ENCODE measurements around the gene CD59. TPM values are rescaled to one million over a fixed set of nuclear protein-coding genes. Genes with fewer than 3 reads are reported as not detected.
A peak's percentile ranks its signal among the peaks of the same experiment; 100 is the strongest.
"Not testable (repeated sequence)": the region's sequence is repeated elsewhere in the genome, so short reads cannot be mapped to it uniquely, and the experiment has no call there.

CD59 gene
- total RNA-seq, 1 experiment from 2014 or later: 5.7 TPM

DNA sequence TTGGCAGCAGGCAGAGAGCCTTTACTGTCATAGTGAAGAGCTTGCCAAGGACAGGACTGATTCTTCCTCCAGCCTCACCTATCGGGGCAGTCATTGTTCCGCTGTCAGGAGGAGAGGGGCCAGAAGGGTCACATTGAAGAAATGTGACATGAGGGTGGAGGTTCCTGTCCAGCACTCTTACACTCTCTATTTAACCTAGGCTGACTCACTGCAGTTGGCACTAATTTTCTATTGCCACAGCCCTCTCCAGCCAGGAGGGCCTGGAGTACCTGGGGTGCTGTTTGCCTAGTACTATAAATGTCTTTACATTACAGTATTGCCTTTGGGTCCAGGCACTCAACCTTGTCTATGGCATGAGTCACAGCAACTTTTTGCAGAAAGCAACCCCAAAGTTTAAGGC lies 28.4 kb downstream of the CD59 start:
- H3K4me2 ChIP-seq (ENCODE audit: low read depth, low read length, poor library complexity, severe bottlenecking); H3K27me3 ChIP-seq (ENCODE audit: low read length); H3K9me3 ChIP-seq (ENCODE audit: low read length); H3K27ac ChIP-seq (ENCODE audit: low read length); H3K4me3 ChIP-seq (ENCODE audit: low read length); H3K9ac ChIP-seq (ENCODE audit: low read length); H3K79me2 ChIP-seq (ENCODE audit: low read length); H3K9me2 ChIP-seq (replicated peaks; ENCODE audit: insufficient read depth, low read length); DNase-seq; H4K20me1 ChIP-seq (ENCODE audit: insufficient read depth, low read depth, low read length); H3K36me3 ChIP-seq (ENCODE audit: insufficient read depth, low read length); H3K4me1 ChIP-seq (ENCODE audit: low read length); H2AFZ ChIP-seq (ENCODE audit: low read length): not testable (repeated sequence)

DNA sequence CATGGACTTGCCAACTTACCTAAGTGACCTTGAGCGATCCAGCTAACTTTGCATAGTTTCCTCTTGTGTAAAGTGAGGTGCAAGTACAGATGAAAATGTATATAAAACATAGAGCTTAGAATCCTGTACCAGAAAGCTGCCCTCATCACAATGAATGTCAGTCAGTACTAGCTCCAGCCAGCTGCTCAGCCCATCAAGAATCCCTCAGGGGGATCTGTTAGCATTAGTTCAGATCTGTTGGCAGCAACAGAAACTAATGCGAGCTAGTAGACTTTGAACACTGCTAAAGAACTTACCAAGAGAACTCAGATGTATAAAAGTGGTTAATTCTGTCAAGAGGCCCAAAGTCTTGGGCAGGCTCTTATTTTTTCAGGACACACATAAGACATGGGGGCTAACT lies 29.3 kb downstream of the CD59 start:
- Histone ChIP-seq H3K27me3 (ENCODE audit: low read length) (no peaks in the 10 kb centered on the region), H3K9ac (ENCODE audit: low read length) (no peak overlapping the region)

DNA sequence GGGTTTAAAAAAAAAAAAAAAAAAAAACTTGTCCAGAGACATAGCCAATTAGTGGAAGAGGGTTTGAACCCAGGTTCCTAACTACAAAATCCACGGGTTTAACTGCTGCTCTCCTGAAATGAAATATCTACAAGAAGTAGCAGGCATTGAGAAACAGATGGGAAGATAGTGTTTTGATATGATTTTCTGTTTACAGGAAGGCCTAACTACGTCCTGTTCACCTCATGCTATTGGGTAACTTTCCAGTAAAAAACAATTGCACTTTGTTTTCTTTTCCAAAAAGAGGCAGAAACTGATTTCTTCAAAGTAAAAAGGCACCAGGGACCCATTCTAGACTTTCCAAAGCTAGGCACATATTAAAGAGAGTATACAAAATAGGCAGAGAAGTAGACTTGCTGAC lies 29.7 kb downstream of the CD59 start:
- H3K36me3 ChIP-seq (ENCODE audit: insufficient read depth, low read length): no peaks in the 10 kb centered on the region
- H3K27ac ChIP-seq (ENCODE audit: low read length): no peak overlapping the region
- no peak overlapping the region for H3K4me3 ChIP-seq (ENCODE audit: low read length)
- H4K20me1 ChIP-seq (ENCODE audit: insufficient read depth, low read depth, low read length): no peaks in the 10 kb centered on the region
- no peaks in the 10 kb centered on the region for H3K27me3 ChIP-seq (ENCODE audit: low read length)
- H3K9me3 ChIP-seq (ENCODE audit: low read length): no peaks in the 10 kb centered on the region
- no peak overlapping the region for H3K4me2 ChIP-seq (ENCODE audit: low read depth, low read length, poor library complexity, severe bottlenecking)
- H3K9me2 ChIP-seq (replicated peaks; ENCODE audit: insufficient read depth, low read length): no peaks in the 10 kb centered on the region
- no peak overlapping the region for H3K9ac ChIP-seq (ENCODE audit: low read length)
- DNase-seq: no peak
- no peaks in the 10 kb centered on the region for H3K4me1 ChIP-seq (ENCODE audit: low read length)
- H2AFZ ChIP-seq (ENCODE audit: low read length): no peak overlapping the region
- no peaks in the 10 kb centered on the region for H3K79me2 ChIP-seq (ENCODE audit: low read length)

More for the DNA sequence above, 29.3 kb downstream of the CD59 start:
- H3K4me3 ChIP-seq (ENCODE audit: low read length): no peak overlapping the region
- H2AFZ ChIP-seq (ENCODE audit: low read length): no peak overlapping the region
- no peaks in the 10 kb centered on the region for H3K79me2 ChIP-seq (ENCODE audit: low read length)
- H3K36me3 ChIP-seq (ENCODE audit: insufficient read depth, low read length): no peaks in the 10 kb centered on the region
- H3K9me3 ChIP-seq (ENCODE audit: low read length): no peaks in the 10 kb centered on the region
- H3K9me2 ChIP-seq (replicated peaks; ENCODE audit: insufficient read depth, low read length): no peaks in the 10 kb centered on the region
- H4K20me1 ChIP-seq (ENCODE audit: insufficient read depth, low read depth, low read length): no peaks in the 10 kb centered on the region
- no peak for DNase-seq
- H3K4me2 ChIP-seq (ENCODE audit: low read depth, low read length, poor library complexity, severe bottlenecking): no peak overlapping the region
- H3K27ac ChIP-seq (ENCODE audit: low read length): no peak overlapping the region
- no peaks in the 10 kb centered on the region for H3K4me1 ChIP-seq (ENCODE audit: low read length)

GRCh38 chr11:33704240-33705002 lies 31.8 kb downstream of the CD59 start:
- Histone ChIP-seq H3K27ac (ENCODE audit: low read length) (no peak overlapping the region), H3K9ac (ENCODE audit: low read length) (no peak overlapping the region)

DNA sequence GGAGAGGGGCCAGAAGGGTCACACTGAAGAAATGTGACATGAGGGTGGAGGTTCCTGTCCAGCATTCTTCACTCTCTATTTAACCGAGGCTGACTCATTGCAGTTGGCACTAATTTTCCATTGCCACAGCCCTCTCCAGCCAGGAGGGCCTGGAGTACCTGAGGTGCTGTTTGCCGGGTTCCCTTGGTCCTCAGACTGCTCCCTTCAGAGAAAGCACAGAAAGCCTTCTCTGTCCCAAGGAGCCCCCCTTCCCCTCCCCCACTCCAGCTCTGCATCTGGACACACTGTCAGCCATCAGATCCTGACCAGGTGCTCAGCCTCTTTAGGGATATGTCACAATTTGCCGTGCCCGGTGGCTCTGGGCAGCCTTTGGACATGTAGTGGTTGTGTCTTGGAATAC lies 32.4 kb downstream of the CD59 start:
- Histone ChIP-seq H4K20me1 (ENCODE audit: insufficient read depth, low read depth, low read length) (0 out of 2 replicates have a peak, but pooled peaks cover 3% of the 10 kb centered on the region), H3K9ac (ENCODE audit: low read length) (no peak overlapping the region), H2AFZ (ENCODE audit: low read length) (no peak overlapping the region), H3K4me1 (ENCODE audit: low read length) (peaks cover 6% of the 10 kb centered on the region), H3K27me3 (ENCODE audit: low read length) (peaks cover 4% of the 10 kb centered on the region; the same call in 1 of the 2 replicates), H3K9me2 (replicated peaks; ENCODE audit: insufficient read depth, low read length) (no peaks in the 10 kb centered on the region), H3K79me2 (ENCODE audit: low read length) (no peaks in the 10 kb centered on the region), H3K36me3 (ENCODE audit: insufficient read depth, low read length) (no peaks in the 10 kb centered on the region), H3K4me3 (ENCODE audit: low read length) (no peak overlapping the region), H3K9me3 (ENCODE audit: low read length) (no peaks in the 10 kb centered on the region), H3K27ac (ENCODE audit: low read length) (no peak overlapping the region), H3K4me2 (ENCODE audit: low read depth, low read length, poor library complexity, severe bottlenecking) (no peak overlapping the region)
- no peak for DNase-seq

More at GRCh38 chr11:33704240-33705002, 31.8 kb downstream of the CD59 start:
- no peaks in the 10 kb centered on the region for H3K79me2 ChIP-seq (ENCODE audit: low read length)
- H3K36me3 ChIP-seq (ENCODE audit: insufficient read depth, low read length): no peaks in the 10 kb centered on the region
- H3K4me2 ChIP-seq (ENCODE audit: low read depth, low read length, poor library complexity, severe bottlenecking): no peak overlapping the region
- peaks cover 4% of the 10 kb centered on the region; the same call in 1 of the 2 replicates for H3K27me3 ChIP-seq (ENCODE audit: low read length)
- no peak for DNase-seq
- H3K9me2 ChIP-seq (replicated peaks; ENCODE audit: insufficient read depth, low read length): no peaks in the 10 kb centered on the region
- H3K9me3 ChIP-seq (ENCODE audit: low read length): no peaks in the 10 kb centered on the region
- H3K4me3 ChIP-seq (ENCODE audit: low read length): no peak overlapping the region
- 0 out of 2 replicates have a peak, but pooled peaks cover 3% of the 10 kb centered on the region for H4K20me1 ChIP-seq (ENCODE audit: insufficient read depth, low read depth, low read length)
- H3K4me1 ChIP-seq (ENCODE audit: low read length): peaks cover 6% of the 10 kb centered on the region
- no peak overlapping the region for H2AFZ ChIP-seq (ENCODE audit: low read length)

DNA sequence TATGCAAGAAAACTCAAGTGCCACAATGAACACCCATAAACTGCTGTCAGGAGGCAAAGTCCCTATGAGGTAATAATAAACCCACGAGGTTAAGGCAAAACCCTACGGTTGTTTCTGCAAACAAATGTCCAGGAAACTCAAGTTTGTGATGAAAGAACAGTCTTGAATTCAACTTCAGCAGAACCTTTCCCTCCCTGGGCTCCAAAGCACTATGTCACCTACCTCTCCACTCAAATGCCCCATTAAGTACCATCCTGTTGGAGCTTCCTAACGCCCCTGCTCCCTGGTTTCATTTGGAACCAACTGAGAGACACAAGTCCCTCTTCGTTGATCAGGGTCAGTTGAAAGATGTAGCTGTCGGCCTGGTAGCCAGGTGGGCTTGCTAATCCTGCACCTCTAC lies 33.0 kb downstream of the CD59 start:
- H3K9me3 ChIP-seq (ENCODE audit: low read length): no peaks in the 10 kb centered on the region

GRCh38 chr11:33701302-33702230 lies 34.7 kb downstream of the CD59 start:
- H3K9me2 ChIP-seq (replicated peaks; ENCODE audit: insufficient read depth, low read length): no peaks in the 10 kb centered on the region
- 0 out of 2 replicates have a peak, but pooled peaks cover 6% of the 10 kb centered on the region for H4K20me1 ChIP-seq (ENCODE audit: insufficient read depth, low read depth, low read length)
- H3K4me3 ChIP-seq (ENCODE audit: low read length): peak overlapping the region; percentile 45; the same call in 1 of the 2 replicates
- H3K9me3 ChIP-seq (ENCODE audit: low read length): no peaks in the 10 kb centered on the region
- no peaks in the 10 kb centered on the region for H3K36me3 ChIP-seq (ENCODE audit: insufficient read depth, low read length)
- peaks cover 6% of the 10 kb centered on the region for H3K4me1 ChIP-seq (ENCODE audit: low read length)
- no peak overlapping the region for H3K27ac ChIP-seq (ENCODE audit: low read length)
- H3K27me3 ChIP-seq (ENCODE audit: low read length): peaks cover 4% of the 10 kb centered on the region; the same call in 1 of the 2 replicates
- H3K9ac ChIP-seq (ENCODE audit: low read length): no peak overlapping the region
- no peak overlapping the region for H2AFZ ChIP-seq (ENCODE audit: low read length)
- H3K4me2 ChIP-seq (ENCODE audit: low read depth, low read length, poor library complexity, severe bottlenecking): peak overlapping the region; percentile 57
- no peaks in the 10 kb centered on the region for H3K79me2 ChIP-seq (ENCODE audit: low read length)
- no peak for DNase-seq

More for the DNA sequence above, 33.0 kb downstream of the CD59 start:
- H2AFZ ChIP-seq (ENCODE audit: low read length): no peak overlapping the region
- no peak overlapping the region for H3K4me3 ChIP-seq (ENCODE audit: low read length)
- H3K79me2 ChIP-seq (ENCODE audit: low read length): no peaks in the 10 kb centered on the region
- H3K27ac ChIP-seq (ENCODE audit: low read length): no peak overlapping the region
- no peak overlapping the region for H3K9ac ChIP-seq (ENCODE audit: low read length)
- peaks cover 6% of the 10 kb centered on the region for H3K4me1 ChIP-seq (ENCODE audit: low read length)
- peaks cover 4% of the 10 kb centered on the region; the same call in 1 of the 2 replicates for H3K27me3 ChIP-seq (ENCODE audit: low read length)
- H4K20me1 ChIP-seq (ENCODE audit: insufficient read depth, low read depth, low read length): 0 out of 2 replicates have a peak, but pooled peaks cover 3% of the 10 kb centered on the region
- no peak for DNase-seq
- H3K9me2 ChIP-seq (replicated peaks; ENCODE audit: insufficient read depth, low read length): no peaks in the 10 kb centered on the region
- H3K36me3 ChIP-seq (ENCODE audit: insufficient read depth, low read length): no peaks in the 10 kb centered on the region
- no peak overlapping the region for H3K4me2 ChIP-seq (ENCODE audit: low read depth, low read length, poor library complexity, severe bottlenecking)

Measured in Karpas-422 (cell line).